Measurements from ENCODE around the gene ZNF235.
"Not testable (repeated sequence)": the region's sequence is repeated elsewhere in the genome, so short reads cannot be mapped to it uniquely, and the experiment has no call there.

ZNF235 gene

DNA sequence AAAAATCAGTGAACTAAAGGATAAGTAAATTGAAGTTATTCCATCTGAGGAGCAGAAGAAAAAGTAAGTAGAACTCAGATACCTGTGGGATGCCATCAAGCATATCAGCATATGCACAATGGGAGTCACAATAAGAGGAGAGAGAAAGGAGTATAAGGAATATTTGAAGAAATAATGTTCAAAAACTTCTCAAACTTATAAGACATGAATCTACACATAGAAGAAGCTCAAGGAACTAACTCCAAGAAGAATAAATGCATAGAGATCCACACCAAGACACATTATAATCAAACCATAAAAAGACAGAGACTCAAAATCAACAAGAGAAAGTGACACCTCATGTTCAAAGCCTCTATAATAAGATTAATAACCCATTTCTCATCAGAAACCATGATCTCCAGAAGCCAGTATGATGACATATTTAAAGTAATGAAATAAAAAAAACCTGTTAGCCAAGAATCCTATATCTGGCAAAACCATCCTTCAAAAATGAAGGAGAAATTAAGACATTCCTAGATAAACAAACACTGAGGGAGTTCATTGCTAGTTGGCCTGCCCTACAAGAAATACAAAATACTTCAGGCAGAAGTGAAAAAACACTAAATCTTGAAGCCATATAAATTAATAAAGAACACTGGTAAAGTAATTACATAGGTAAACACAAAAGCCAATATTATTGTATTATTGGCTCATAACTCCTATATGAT is 49.0 kb downstream of the ZNF235 start:
- DNase-seq, result no peak

DNA sequence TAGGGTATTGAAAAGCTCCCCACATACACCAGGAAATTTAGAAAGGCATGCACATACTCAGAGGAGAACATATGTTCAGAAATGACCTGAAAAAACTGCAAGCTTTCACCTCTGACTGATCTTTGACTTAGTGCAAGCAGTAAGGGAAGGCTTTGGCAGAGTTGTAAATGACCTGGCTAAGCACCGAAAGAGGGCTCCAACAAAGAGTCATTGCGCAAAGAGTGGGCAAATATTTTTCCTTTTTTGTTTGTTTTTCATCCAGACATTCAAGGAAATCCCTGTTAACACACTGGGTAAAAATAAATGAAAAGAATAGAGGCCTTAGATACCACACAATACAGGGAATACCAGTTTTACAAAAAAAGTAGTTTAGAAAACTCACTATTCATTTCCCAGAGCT is 50.3 kb downstream of the ZNF235 start:
- DNase-seq, result no peak

DNA sequence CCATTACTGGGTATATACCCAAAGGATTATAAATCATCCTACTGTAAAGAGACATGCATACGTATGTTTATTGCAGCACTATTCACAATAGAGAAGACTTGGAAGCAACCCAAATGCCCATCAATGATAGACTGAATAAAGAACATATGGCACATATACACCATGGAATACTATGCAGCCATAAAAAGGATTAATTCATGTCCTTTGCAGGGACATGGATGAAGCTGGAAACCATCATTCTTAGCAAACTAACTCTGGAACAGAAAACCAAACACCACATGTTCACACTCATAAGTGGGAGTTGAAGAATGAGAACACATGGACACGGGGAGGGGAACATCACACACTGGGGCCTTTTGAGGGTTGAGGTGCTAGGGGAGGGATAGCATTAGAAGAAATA is 51.4 kb downstream of the ZNF235 start:
- DNase-seq, result not testable (repeated sequence)

DNA sequence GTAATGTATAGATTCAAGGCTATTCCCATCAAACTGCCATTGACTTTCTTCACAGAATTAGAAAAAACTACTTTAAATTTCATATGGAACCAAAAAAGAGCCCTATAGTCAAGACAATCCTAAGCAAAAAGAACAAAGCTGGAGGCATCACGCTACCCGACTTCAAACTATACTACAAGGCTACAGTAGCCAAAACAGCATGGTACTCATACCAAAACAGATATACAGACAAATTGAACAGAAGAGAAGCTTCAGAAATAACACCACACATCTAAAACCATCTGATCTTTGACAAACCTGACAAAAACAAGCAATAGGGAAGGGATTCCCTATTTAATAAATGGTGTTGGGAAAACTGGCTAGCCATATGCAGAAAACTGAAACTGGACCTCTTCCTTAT is 52.5 kb downstream of the ZNF235 start:
- DNase-seq, result not testable (repeated sequence)

DNA sequence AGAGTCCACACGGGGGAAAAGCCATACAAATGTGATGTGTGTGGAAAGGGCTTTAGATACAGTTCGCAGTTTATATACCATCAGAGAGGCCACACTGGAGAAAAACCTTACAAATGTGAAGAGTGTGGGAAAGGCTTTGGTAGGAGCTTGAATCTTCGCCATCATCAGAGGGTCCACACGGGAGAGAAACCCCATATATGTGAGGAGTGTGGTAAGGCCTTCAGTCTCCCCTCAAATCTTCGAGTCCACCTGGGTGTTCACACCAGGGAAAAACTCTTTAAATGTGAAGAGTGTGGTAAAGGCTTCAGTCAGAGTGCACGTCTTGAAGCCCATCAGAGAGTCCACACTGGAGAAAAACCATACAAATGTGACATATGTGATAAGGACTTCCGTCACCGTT is 68.4 kb downstream of the ZNF235 start:
- DNase-seq, result no peak
